Measurements from ENCODE around the gene XPC.

The XPC gene

DNA sequence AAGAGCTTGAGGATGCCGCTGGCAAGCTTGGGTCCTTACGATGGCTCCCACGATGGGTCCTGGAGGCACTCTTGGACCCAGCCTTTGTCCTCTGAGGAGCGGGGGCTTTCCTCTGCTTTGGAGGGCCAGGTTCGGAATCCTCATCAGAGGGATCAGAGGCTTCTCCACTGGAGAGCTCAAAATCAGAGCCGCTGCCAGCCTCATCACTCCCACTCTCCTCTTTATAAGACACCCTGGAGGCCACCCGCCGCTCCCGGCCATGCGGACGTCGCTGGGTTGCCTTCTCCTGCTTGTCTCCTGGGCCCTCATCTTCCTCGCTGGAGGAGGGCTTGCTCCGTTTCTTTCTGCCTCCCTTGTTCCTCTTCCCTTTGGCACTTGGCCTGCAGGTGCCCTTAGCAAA lies 20.0 kb downstream of the XPC start:
- peaks cover 18% of the 10 kb centered on the region for H3K9me3 ChIP-seq
- H3K27ac ChIP-seq, result no peak overlapping the region
- peaks cover 83% of the 10 kb centered on the region for H3K36me3 ChIP-seq
- H3K4me2 ChIP-seq, result no peak overlapping the region
- peaks cover 13% of the 10 kb centered on the region for H3K4me1 ChIP-seq
- H3K9ac ChIP-seq, result no peak overlapping the region
- no peak for TF ChIP-seq Cebpa-rat (IDR thresholded peaks at IDR 0.05)
- no peaks in the 10 kb centered on the region; the same call in 1 of the 2 replicates for H3K27me3 ChIP-seq
- peaks cover 28% of the 10 kb centered on the region for H4K20me1 ChIP-seq
- H3K4me3 ChIP-seq, result no peak overlapping the region

DNA sequence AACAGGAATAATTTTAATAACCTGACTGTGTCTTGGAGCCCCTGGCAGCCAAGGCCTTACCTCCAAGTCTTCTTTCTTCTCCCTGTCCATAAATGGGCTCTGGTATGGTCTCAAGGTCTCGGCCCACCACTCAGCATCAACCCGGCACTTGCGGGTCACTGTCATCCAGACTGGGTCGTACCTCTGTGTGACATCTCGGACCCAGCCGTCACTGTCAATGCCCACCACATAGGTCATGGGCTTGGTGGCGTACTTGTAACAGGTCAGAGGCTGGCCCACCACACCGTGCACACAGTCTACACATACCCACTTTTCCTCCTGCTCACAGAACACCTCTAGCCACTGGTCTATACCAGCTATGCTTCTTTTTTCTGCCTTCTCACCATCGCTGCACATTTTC lies 20.4 kb downstream of the XPC start:
- Histone ChIP-seq H3K4me1 (peaks cover 13% of the 10 kb centered on the region), H4K20me1 (peaks cover 32% of the 10 kb centered on the region), H3K9me3 (peaks cover 18% of the 10 kb centered on the region), H3K36me3 (peaks cover 83% of the 10 kb centered on the region), H3K4me2 (no peak overlapping the region), H3K9ac (no peak overlapping the region), H3K27me3 (no peaks in the 10 kb centered on the region; the same call in 1 of the 2 replicates), H3K27ac (no peak overlapping the region), H3K4me3 (no peak overlapping the region)
- TF ChIP-seq Cebpa-rat (IDR thresholded peaks at IDR 0.05), result no peak

DNA sequence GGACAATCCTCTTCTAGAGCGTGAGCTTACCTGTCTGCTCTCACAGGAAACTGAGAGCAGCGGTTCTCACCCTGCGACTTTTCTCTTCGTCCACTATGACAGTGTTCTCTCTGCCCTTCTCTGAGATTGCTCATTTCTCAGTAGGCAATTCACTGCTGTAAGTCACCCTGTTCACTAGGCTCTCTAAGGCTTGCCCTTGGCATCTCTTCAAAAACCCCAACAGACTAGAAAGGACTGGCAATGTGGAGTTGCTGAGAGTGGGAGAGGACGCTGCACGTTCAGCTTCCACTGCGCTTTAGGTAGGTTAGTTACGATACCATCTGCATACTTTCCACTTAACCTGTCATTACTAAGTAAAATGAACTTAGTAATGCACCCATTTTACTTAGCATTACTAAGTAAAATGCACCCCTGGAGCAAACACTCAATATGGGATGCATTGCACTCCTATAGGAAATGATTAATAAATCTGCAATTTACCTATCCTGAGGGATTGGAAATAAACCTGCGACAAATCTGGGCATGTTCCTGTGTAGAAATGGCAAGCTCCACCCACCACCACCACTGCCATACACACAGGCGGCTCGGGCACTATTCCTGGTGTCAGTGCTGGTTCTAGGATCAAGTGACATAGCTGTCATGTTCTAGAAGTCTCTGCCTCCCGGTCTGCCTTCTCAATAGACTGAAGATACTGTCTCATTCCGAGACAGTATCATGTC lies 21.4 kb downstream of the XPC start:
- no peak for TF ChIP-seq Cebpa-rat (IDR thresholded peaks at IDR 0.05)
- H3K9ac ChIP-seq, result no peak overlapping the region
- H3K36me3 ChIP-seq, result peaks cover 83% of the 10 kb centered on the region
- H3K27me3 ChIP-seq, result no peaks in the 10 kb centered on the region; the same call in 1 of the 2 replicates
- H4K20me1 ChIP-seq, result peaks cover 42% of the 10 kb centered on the region
- peaks cover 11% of the 10 kb centered on the region for H3K9me3 ChIP-seq
- H3K4me3 ChIP-seq, result no peak overlapping the region
- no peak overlapping the region for H3K27ac ChIP-seq
- no peak overlapping the region for H3K4me2 ChIP-seq
- H3K4me1 ChIP-seq, result peaks cover 20% of the 10 kb centered on the region

DNA sequence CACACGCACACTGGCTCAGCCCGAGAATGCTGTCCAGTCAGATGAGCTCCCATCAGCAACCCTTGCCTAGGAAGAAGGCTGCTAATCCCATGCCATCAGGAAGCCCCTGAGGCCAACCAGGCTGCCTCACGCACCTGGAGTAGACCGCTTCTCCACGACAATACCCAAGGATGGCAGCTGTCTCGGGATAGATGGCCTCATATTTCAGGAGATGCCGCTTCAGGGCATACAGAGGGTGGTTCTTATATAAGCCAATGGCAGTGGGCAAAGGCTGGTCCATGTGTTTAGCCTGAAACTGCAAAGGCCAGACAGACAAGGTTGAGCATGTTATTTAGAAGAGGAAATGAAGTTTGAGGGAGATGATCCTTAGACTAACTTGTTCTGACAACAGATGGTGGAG lies 22.2 kb downstream of the XPC start:
- H3K4me2 ChIP-seq, result no peak overlapping the region
- H3K27me3 ChIP-seq, result no peaks in the 10 kb centered on the region; the same call in 1 of the 2 replicates
- H3K9ac ChIP-seq, result no peak overlapping the region
- peaks cover 28% of the 10 kb centered on the region for H3K4me1 ChIP-seq
- H3K4me3 ChIP-seq, result no peak overlapping the region
- no peak for TF ChIP-seq Cebpa-rat (IDR thresholded peaks at IDR 0.05)
- peaks cover 3% of the 10 kb centered on the region; the same call in 1 of the 2 replicates for H3K9me3 ChIP-seq
- peaks cover 76% of the 10 kb centered on the region for H3K36me3 ChIP-seq
- peaks cover 50% of the 10 kb centered on the region for H4K20me1 ChIP-seq
- no peak overlapping the region for H3K27ac ChIP-seq

DNA sequence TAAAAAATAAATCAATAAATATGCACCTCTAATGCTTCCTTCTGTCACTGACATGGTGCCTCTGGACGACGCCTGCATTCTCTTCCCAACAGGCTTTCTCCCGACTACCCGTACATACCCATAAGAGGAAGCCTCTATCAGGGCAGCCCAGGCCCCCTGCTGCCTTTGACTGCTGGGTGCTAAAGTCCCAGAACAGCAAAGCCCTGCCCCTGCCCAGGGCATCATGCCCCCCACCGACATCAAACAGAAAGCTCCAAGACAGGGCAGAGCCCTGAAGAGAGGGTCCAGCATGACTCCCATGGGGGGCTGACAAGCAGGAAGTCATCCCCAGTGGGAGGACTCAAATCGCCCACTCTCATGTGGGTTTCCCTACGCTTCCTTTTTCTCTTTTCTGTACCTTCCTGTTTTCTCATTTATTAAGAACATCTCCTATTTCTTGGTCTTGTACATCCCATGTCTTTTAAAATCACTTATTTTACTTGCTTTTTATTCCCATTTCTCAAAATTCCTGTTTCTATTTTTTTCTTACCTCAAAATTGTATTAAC lies 23.4 kb downstream of the XPC start:
- Histone ChIP-seq H3K4me2 (peak overlapping the region; percentile 58), H3K9me3 (no peaks in the 10 kb centered on the region), H3K36me3 (peaks cover 65% of the 10 kb centered on the region), H3K27ac (no peak overlapping the region), H3K4me3 (no peak overlapping the region), H3K4me1 (peaks cover 28% of the 10 kb centered on the region), H3K27me3 (no peaks in the 10 kb centered on the region; the same call in 1 of the 2 replicates), H4K20me1 (peaks cover 62% of the 10 kb centered on the region), H3K9ac (no peak overlapping the region)
- no peak for TF ChIP-seq Cebpa-rat (IDR thresholded peaks at IDR 0.05)

DNA sequence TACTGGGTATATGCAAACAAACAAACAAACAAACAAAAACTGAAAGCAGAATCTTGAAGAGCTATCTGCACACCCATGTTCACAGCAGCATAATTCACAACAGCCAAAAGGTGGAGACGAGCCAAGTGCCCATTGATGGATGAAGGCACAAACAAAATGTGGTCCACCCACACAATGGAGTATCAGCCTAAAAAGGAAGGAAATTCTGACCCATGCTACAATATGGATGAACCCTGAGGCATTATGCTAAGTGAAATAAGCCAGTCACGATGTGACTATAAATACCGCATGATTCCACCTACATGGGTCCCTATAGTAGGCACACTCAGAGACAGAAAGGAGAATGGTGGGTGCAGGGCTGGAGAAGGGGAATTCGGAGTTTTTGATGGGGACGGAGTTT lies 24.1 kb downstream of the XPC start:
- H3K27me3 ChIP-seq, result no peaks in the 10 kb centered on the region; the same call in 1 of the 2 replicates
- H3K4me1 ChIP-seq, result peaks cover 28% of the 10 kb centered on the region
- H3K9ac ChIP-seq, result no peak overlapping the region
- peaks cover 64% of the 10 kb centered on the region for H3K36me3 ChIP-seq
- no peak for TF ChIP-seq Cebpa-rat (IDR thresholded peaks at IDR 0.05)
- no peak overlapping the region for H3K4me2 ChIP-seq
- H3K4me3 ChIP-seq, result no peak overlapping the region
- H4K20me1 ChIP-seq, result peaks cover 69% of the 10 kb centered on the region
- H3K9me3 ChIP-seq, result no peaks in the 10 kb centered on the region
- H3K27ac ChIP-seq, result no peak overlapping the region

DNA sequence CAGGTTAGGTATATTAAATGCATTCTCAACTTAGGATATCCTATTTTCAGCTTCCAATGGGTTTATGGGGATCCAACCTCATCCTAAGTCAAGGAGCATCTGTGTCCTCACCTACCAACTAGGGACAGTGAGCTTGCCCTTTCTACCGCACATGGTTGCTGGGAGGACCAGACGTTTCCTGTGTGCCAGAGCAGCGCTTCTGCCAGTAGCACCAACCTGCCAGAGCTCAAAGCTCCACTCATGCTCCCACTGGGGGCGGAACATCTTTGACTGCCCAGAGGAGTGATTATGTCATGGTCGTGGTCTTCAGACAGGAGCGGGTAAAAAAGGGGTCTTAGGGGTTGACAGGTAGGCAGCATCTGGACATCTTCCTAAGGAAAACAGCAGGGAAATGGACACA lies 24.7 kb downstream of the XPC start:
- H3K4me2 ChIP-seq, result no peak overlapping the region
- TF ChIP-seq Cebpa-rat (IDR thresholded peaks at IDR 0.05), result no peak
- peaks cover 69% of the 10 kb centered on the region for H4K20me1 ChIP-seq
- H3K36me3 ChIP-seq, result peaks cover 61% of the 10 kb centered on the region
- no peak overlapping the region for H3K4me3 ChIP-seq
- H3K9me3 ChIP-seq, result no peaks in the 10 kb centered on the region
- peaks cover 28% of the 10 kb centered on the region for H3K4me1 ChIP-seq
- H3K9ac ChIP-seq, result no peak overlapping the region
- no peak overlapping the region for H3K27ac ChIP-seq
- H3K27me3 ChIP-seq, result no peaks in the 10 kb centered on the region; the same call in 1 of the 2 replicates

DNA sequence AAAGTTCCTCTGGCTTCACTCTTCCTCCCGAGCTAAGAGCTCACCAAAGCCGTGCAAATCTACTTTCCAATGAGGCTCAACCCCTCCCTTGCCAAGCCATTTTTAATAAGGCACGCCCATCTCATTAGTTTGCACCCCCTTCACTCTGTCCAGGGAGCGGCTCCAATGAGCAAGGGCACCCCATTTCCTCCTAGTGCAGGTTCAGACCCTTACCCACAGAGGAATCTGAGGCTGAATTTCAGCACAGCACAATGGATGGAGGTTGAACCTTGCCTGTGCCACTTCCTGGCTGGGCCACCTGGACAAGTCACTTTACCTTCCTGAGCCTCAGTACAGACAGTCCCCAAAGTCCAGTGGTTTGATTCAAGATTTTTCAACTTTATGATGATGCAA lies 25.4 kb downstream of the XPC start:
- Histone ChIP-seq H4K20me1 (peaks cover 69% of the 10 kb centered on the region), H3K36me3 (peaks cover 61% of the 10 kb centered on the region), H3K4me2 (no peak overlapping the region), H3K9me3 (no peaks in the 10 kb centered on the region), H3K4me3 (no peak overlapping the region), H3K9ac (no peak overlapping the region), H3K4me1 (peaks cover 28% of the 10 kb centered on the region), H3K27ac (no peak overlapping the region), H3K27me3 (no peaks in the 10 kb centered on the region; the same call in 1 of the 2 replicates)
- no peak for TF ChIP-seq Cebpa-rat (IDR thresholded peaks at IDR 0.05)

DNA sequence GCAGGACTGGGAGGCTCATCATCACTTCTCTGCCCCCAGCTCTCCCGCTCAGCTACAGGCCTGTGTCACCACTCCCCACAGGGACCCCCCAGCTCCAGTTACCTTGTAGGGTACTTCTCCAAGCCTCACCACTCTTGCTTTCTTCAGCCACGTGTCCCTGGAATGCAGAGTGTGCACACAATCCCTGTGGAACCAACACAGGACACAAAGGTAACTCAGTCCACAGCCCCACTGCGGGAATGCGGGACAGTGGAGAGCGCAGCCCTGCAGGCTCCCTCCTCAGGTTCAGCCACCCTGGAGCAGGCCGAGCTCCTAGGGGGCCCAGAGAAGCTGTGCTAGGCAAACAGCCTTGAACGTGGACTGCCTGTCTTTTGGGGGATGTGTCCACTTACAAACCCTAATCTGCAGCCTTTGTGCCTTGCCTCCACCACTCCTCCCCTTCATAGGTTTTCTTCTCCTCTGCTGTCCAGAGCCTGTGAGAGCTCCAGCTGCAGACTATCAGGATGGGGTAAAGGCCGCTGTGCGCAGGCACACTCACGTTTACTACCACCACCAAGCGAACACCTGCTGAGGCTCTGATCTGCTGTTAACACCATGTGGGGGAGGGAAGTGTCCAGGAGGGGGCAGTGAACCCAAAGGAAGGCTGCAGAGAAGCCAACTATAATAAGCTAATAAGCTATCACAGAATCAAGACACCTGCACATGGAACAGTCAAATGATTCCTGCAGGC lies 26.0 kb downstream of the XPC start:
- Histone ChIP-seq H3K27ac (no peak overlapping the region), H3K9me3 (no peaks in the 10 kb centered on the region), H3K27me3 (no peaks in the 10 kb centered on the region; the same call in 1 of the 2 replicates), H3K4me2 (peak overlapping the region; percentile 6; the same call in 1 of the 2 replicates), H3K4me3 (no peak overlapping the region), H3K36me3 (peaks cover 61% of the 10 kb centered on the region), H3K9ac (no peak overlapping the region), H3K4me1 (peaks cover 28% of the 10 kb centered on the region), H4K20me1 (peaks cover 66% of the 10 kb centered on the region)
- no peak for TF ChIP-seq Cebpa-rat (IDR thresholded peaks at IDR 0.05)

Measured in BLaER1 (cell line).